Heart right ventricle (tissue), 16 donors: ENCODE data around the gene DIS3L2. TPM values are rescaled to one million over a fixed set of nuclear protein-coding genes. Genes with fewer than 3 reads are reported as not detected.

Experiments used
- ATAC-seq, 8 donors: fragments of 200-7000 bp; cut with Tn5 transposase; one replicate each; pipeline ENCODE4 v1.9.1; 2020; ENCODE audit warnings: mild to moderate bottlenecking in 8 of 8, moderate library complexity in 8 of 8, moderate number of reproducible peaks in 1 of 8
- DNase-seq, 2 donors: peaks; one replicate each; pipeline ENCODE4 v3.0.0-alpha.2; 2020
- H3K27ac ChIP-seq, 10 donors: fragments of 200-600 bp; sonication (generic) in 2 of 10; one replicate each; pipeline versions ENCODE4 v1.5.0 to v1.8.0; 2020 to 2022; ENCODE audit warnings: mild to moderate bottlenecking in 3 of 10
- H3K27me3 ChIP-seq, 7 donors: fragments of 200-600 bp; one replicate each; pipeline ENCODE4 v1.8.0; 2021 to 2022; ENCODE audit warnings: mild to moderate bottlenecking in 2 of 7
- H3K36me3 ChIP-seq, 9 donors: fragments of 200-600 bp; sonication (generic) in 1 of 9; one replicate each; pipeline versions ENCODE4 v1.5.0 to v1.8.0; 2020 to 2022; ENCODE audit warnings: mild to moderate bottlenecking in 2 of 9
- H3K4me1 ChIP-seq, 9 donors: fragments of 200-600 bp; sonication (generic) in 1 of 9; one replicate each; pipeline versions ENCODE4 v1.5.0 to v1.8.0; 2020 to 2022; ENCODE audit warnings: mild to moderate bottlenecking in 4 of 9
- H3K4me3 ChIP-seq, 10 donors: fragments of 200-600 bp; sonication (generic) in 2 of 10; one replicate each; pipeline versions ENCODE4 v1.5.0 to v1.8.0; 2020 to 2022; ENCODE audit warnings: mild to moderate bottlenecking in 7 of 10, moderate library complexity in 2 of 10
- H3K9me3 ChIP-seq, 11 donors: fragments of 200-600 bp in 10 of 11; sonication (generic) in 2 of 11; one replicate each; pipeline versions ENCODE4 v1.5.0 to v1.8.0; 2013 to 2022; ENCODE audit warnings: mild to moderate bottlenecking in 2 of 11, control low read depth in 1 of 11, moderate library complexity in 1 of 11
- WGBS, 2 donors: extraction: QIAGEN DNeasy Blood & Tissue Kit; methylation state at CpG; one replicate each; pipeline ENCODE4 v1.1.7; 2013; ENCODE audit warnings: inconsistent platforms in 1 of 2; 5-methylcytosine and 5-hydroxymethylcytosine counted together
- intact Hi-C, 10 donors: fragments of 100-400 bp; cut with DNase I; formaldehyde crosslinking; loops; one replicate each; pipeline versions ENCODE4 v1.11.1 to v1.14.2; 2022
- polyA plus RNA-seq, 2 donors: library from polyadenylated mRNA; stranded (reverse); fragments of 200-250 nt; gene quantifications; one replicate each; pipeline ENCODE4 v1.2.3, GENCODE V29; 2013
- total RNA-seq, 10 donors: library from RNA; stranded (reverse); fragmentation: NEBNext Ultra II Directional in 3 of 10; extraction: Animal tissue kit (Norgen Biotek cat#: 25700) in 3 of 10; gene quantifications; one replicate each; pipeline versions ENCODE4 v1.2.1 to v1.2.4, GENCODE V29; 2021 to 2023
- TF ChIP-seq, protein P1 (sequence below), 9 donors: fragments of 200-600 bp; sonication (generic) in 2 of 9; IDR thresholded peaks; one replicate each; pipeline versions ENCODE4 v1.5.0 to v1.8.0; 2021 to 2022; ENCODE audit warnings: antibody characterized with exemption in 9 of 9, mild to moderate bottlenecking in 5 of 9, moderate library complexity in 1 of 9
- donor health status: Arrhythmogenic right ventricular cardiomyopathy.
- donor health status: ischemic (EF 13 %, LVEDD 7.1; RV severe dilation, severe dysfunction).
- donor health status: healthy with polysubstance abuse.
- donor health status: DM: no; HTN: yes; CAD: no.
- donor health status: DM: no; HTN: no; CAD: no.
- donor health status: ischemic (EF 25% LVEDD 6.9; RV normal size, moderate dysfunction).
- donor health status: ischemic (EF 25% LVEDD 5.7; RV mildly dilated, moderate dysfunction).
- donor health status: healthy.
- donor health status: DM: yes; HTN: yes; CAD: no.
- donor health status: Ischemic cardiomyopathy.
- donor health status: ischemic (EF 35%, LVEDD 5.7; RV mildly dilated, moderate dysfunction).
- donor health status: nonischemic (EF 11% LVEDD 7.7; RV severe dilation, severe dysfunction).
- donor health status: DM: yes; HTN: yes; CAD: no.
- donor health status: PGD.
- donor health status: ischemic (EF 29% LVEDD 5.4; RV normal size, mild dysfunction).
- donor health status: nonischemic (EF 23%, LVEDD 6.1; RV moderate dilation, normal function).

Gene DIS3L2
- total and polyA plus RNA-seq, 12 donors, result 9.5 to 24.5 (median 18.5) TPM

- no peaks in the 10 kb centered on the region for H3K9me3 ChIP-seq
- WGBS, 2 donors, result 83 to 85% methylated on average over 5 of the region's 5 CpGs
Observed at GRCh38 chr2:232250246-232251175, 289.0 kb downstream of the DIS3L2 start.

DNA sequence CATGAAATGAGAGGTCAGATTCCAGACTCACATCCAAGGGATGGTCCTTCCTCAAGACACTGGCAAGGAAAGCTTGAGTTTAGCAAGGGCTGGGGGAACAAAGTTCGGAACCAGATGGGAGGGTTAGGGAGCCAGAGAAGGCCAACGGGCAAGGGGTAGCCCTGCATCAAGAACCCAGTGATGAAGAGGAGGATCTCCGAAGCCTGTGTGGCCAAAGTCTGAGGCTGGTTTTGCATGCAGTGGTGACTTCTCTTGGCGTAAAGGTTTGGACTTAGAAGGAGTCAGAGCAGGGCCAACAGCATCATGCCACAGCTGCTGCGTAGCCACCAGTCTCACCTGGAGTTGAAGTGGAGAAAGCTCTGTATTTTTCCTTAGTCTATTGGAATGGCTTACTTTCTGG lies 293.5 kb downstream of the DIS3L2 start:
- Histone ChIP-seq H3K4me3 (no peak overlapping the region), H3K36me3 (peaks cover 0 to 42% (median 2%) of the 10 kb centered on the region in 9 donors), H3K27ac (no peak overlapping the region), H3K4me1 (peaks cover 0 to 14% (median 4%) of the 10 kb centered on the region in 9 donors), H3K9me3 (no peaks in the 10 kb centered on the region), H3K27me3 (no peaks in the 10 kb centered on the region)
- TF ChIP-seq, protein P1, sequence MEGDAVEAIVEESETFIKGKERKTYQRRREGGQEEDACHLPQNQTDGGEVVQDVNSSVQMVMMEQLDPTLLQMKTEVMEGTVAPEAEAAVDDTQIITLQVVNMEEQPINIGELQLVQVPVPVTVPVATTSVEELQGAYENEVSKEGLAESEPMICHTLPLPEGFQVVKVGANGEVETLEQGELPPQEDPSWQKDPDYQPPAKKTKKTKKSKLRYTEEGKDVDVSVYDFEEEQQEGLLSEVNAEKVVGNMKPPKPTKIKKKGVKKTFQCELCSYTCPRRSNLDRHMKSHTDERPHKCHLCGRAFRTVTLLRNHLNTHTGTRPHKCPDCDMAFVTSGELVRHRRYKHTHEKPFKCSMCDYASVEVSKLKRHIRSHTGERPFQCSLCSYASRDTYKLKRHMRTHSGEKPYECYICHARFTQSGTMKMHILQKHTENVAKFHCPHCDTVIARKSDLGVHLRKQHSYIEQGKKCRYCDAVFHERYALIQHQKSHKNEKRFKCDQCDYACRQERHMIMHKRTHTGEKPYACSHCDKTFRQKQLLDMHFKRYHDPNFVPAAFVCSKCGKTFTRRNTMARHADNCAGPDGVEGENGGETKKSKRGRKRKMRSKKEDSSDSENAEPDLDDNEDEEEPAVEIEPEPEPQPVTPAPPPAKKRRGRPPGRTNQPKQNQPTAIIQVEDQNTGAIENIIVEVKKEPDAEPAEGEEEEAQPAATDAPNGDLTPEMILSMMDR (IDR thresholded peaks at IDR 0.05), result no peak
- DNase-seq (no peak), ATAC-seq (no peak)
- intact Hi-C loops, result no loop called here
- WGBS, 2 donors, result 93 to 97% methylated on average over 5 of the region's 5 CpGs

More at GRCh38 chr2:232250246-232251175, 289.0 kb downstream of the DIS3L2 start:
- Histone ChIP-seq H3K4me3 (no peak overlapping the region), H3K4me1 (no peaks in the 10 kb centered on the region), H3K27me3 (no peaks in the 10 kb centered on the region), H3K36me3 (peaks cover 0 to 55% (median 13%) of the 10 kb centered on the region in 9 donors), H3K27ac (no peak overlapping the region)
- TF ChIP-seq, protein P1 (IDR thresholded peaks at IDR 0.05), result no peak
- intact Hi-C loops, result no loop called here
- ATAC-seq, result no peak
- DNase-seq, result no peak

- H3K9me3 ChIP-seq, result no peaks in the 10 kb centered on the region
- peaks cover 0 to 38% (median 5%) of the 10 kb centered on the region in 9 donors for H3K36me3 ChIP-seq
- intact Hi-C loops, result no loop called here
- WGBS, 2 donors, result 42 to 49% methylated on average over 3 of the region's 3 CpGs
- H3K4me1 ChIP-seq, result peaks cover 0 to 23% (median 8%) of the 10 kb centered on the region in 9 donors
- TF ChIP-seq, protein P1 (IDR thresholded peaks at IDR 0.05), result no peak
- H3K4me3 ChIP-seq, result no peak overlapping the region
- DNase-seq, result peak in 1 of 2 donors; percentile 16
- H3K27me3 ChIP-seq, result no peaks in the 10 kb centered on the region
- peak overlapping the region in 1 of 10 donors; percentile 36 for H3K27ac ChIP-seq
- peak in 7 of 8 donors; percentile 50 to 84 (median 80) for ATAC-seq
Observed at GRCh38 chr2:232260075-232260474, 298.6 kb downstream of the DIS3L2 start.

- H3K4me1 ChIP-seq, result peaks cover 0 to 23% (median 8%) of the 10 kb centered on the region in 9 donors
- WGBS, 2 donors, result 97 to 100% methylated on average over 2 of the region's 2 CpGs
- no peaks in the 10 kb centered on the region for H3K27me3 ChIP-seq
- no peaks in the 10 kb centered on the region for H3K9me3 ChIP-seq
- DNase-seq, result no peak
- no peak for ATAC-seq
- no peak overlapping the region for H3K4me3 ChIP-seq
- TF ChIP-seq, protein P1 (IDR thresholded peaks at IDR 0.05), result no peak
- intact Hi-C loops, result no loop called here
- H3K27ac ChIP-seq, result no peak overlapping the region
- peaks cover 0 to 44% (median 5%) of the 10 kb centered on the region in 9 donors for H3K36me3 ChIP-seq
Observed at GRCh38 chr2:232261776-232262175, 300.3 kb downstream of the DIS3L2 start.
